ENCODE data around the gene HPX.
"Not testable (repeated sequence)": the region's sequence is repeated elsewhere in the genome, so short reads cannot be mapped to it uniquely, and the experiment has no call there.

Gene HPX

DNA sequence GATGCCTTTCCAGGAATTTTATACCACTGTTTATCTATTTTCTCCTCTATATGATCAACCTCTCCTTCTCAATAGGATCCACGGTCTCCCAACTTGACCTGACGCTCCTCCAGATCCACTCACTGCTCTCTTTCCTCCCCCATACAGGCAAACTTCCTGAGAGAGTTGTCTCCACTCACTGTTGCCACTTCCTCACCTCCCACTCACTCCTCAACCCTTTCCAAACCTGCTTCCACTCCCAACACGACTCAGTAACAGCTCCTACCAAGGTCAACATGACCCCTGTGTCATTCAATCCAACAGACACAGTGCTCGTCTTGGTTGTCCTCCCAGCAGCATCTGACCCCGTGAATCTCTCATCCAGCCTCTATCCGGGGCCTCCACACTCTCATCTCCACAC lies 25.0 kb downstream of the HPX start:
- DNase-seq (ENCODE audit: low read depth in 2 of 2): no peak

DNA sequence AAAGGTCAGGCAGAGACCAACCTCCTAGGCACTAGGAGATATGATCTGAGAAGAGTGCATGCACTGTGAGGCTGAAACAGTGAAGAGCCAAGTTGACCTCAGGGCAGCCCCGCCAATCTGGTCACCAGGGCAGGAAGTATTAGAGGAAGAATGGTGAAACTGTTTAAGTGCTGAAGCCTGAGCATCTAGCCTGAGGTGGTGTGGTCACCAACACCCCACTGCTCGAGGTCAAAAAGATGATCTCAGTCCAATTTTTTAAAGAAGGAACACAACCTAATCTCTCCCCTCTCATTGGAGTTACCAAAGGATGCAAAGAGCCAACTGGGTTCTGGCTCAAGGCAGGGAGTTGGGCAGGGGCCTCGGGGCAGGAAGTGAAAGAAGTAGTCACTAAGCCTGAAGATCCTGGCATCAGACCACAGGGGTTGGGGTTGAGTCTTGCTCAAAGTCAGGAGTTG lies 25.9 kb downstream of the HPX start:
- no peak for DNase-seq (ENCODE audit: low read depth in 2 of 2)

DNA sequence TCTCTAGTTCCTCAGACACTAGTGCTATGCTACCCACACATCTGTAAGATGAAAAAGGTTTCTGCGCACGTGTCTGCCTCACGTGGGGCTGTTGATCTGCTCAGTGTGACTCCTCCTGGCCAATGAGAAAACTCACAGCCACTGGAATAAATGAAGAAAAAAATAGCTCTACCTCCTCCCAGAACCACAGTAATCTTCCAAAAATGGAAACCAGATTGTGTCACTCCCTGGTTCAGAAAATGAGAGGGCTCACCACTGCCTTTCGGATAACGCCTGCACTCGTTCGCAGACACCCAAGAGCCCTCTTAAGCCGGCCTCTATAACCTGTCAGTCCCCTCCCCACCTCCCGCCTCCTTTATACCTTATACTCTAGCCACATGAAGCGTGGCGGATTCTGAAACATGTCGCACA lies 27.0 kb downstream of the HPX start:
- DNase-seq (ENCODE audit: low read depth in 2 of 2): peak in 1 of 2 donors; percentile 43

DNA sequence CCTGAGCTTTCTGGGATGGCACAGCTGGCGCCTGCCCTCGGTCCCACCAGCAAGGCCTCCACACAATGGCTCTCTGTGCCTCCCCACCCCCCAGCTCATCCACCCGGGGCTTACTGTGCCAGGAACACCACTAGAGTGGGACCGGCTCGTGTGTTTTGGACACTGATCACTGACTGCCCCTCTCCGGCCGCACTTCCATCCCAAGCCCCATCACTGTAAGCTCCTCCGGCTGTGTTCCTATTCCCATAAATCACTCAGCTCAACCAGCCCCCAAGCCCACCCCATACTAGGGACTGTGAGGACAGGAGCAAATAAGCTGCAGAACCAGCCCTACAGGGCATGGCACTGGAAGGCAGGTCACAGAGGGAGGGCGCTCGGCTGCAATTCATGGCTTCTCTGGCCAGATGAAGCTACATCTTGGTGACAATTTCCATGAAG lies 29.2 kb downstream of the HPX start:
- DNase-seq (ENCODE audit: low read depth in 2 of 2): no peak

DNA sequence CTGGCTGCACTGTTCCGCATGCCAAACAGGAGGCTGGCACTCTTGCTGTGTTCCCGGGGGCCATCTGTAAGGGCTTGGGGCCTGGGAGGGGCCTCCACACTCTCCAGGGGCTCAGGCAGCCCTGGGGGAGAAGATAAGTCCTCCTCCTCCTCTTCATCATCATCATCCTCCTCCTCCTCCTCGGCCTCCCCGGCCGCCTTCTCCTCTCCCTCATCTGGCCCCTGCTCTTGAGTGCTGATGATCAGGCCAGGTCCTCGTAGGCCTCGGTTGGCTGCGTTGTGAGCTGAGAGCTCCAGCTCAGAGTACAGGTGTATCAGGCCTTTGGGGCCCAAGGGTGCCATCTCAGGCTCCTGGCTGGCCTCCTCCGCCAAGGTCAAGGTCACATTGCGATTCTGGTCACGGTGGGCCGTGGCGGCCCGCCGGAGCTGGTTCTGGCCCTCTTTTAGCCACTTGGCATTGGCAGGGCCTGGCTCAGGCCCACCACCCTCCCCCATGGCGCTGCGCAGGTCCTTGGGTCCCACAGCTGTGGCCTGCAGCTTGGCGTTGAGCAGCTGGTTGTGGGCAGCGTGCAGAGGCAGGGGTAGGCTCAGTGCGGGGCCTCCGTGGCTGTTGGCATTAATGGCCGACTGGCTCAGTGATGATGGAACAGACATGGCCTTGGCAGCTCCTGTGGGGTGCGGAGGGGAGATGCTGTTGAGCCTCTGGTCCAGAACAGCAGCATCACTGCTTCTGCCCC lies 29.9 kb downstream of the HPX start:
- DNase-seq (ENCODE audit: low read depth in 2 of 2): no peak

DNA sequence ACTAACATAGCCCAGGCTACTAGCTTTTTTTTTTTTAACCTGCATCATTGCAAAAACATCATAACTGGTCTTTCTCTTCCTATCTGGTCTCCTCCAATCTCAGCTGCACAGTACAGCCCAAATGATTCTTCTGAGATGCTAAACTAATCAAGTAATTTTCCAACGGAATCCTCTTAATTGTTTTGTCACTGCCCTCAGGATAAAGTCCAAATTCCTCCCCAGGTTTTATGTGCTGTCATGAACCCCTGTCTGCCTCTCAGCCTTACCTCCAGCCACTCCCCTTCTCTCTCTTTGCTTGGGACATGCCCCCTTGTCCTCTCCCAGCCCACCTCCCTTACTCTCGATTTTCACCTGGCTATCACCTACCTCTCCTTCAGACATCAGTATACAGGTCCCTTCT lies 34.4 kb downstream of the HPX start:
- no peak for DNase-seq (ENCODE audit: low read depth in 2 of 2)

DNA sequence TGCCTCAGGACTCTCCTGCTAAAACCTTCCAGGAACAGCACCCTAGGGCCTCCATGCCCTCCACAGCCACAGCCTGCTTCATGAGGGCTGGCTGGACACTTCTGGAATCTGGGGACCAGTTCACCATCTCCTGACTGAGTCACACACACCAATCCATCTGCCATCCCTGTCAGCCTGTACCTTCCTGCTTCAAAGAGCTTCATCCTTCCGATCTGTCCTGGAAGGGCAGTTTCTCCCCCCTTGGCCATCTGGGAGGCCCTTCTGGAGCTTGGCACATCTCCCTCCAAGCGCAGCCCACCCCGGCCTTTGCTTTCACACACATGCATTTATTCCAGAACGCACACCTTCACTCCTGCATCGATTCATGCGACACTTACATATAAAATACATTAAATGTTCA lies 34.9 kb downstream of the HPX start:
- DNase-seq (ENCODE audit: low read depth in 2 of 2): no peak

DNA sequence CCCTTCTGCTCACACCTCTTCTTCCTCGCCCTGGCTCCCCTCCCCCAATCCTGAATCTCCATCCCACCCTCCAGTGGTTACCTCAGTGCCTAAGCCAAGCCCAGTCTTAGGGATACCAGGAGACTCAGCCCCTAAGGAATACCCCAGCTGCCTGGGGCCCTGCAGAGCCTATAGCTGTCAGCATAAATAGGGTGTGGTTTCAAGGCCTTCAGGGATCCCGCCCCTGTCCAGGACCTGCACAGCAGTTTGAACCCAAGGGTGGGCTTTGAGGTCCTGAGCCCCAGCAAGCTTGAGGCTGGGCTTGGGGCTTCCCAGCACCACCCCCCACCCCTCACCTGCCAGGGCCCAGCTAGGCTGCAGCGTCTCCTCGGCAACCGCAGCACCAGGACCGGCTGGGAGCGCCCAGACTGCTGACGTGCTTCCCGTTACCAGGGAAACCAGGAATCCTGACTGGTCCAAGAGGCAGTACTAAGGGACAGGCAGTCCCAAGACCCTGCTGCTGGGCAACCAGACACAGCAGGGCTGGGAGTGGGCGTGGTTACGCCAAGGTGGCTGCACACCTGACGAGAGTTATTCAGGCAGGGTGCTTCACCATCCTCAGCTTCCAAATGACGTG lies 35.6 kb downstream of the HPX start:
- DNase-seq (ENCODE audit: low read depth in 2 of 2): no peak

DNA sequence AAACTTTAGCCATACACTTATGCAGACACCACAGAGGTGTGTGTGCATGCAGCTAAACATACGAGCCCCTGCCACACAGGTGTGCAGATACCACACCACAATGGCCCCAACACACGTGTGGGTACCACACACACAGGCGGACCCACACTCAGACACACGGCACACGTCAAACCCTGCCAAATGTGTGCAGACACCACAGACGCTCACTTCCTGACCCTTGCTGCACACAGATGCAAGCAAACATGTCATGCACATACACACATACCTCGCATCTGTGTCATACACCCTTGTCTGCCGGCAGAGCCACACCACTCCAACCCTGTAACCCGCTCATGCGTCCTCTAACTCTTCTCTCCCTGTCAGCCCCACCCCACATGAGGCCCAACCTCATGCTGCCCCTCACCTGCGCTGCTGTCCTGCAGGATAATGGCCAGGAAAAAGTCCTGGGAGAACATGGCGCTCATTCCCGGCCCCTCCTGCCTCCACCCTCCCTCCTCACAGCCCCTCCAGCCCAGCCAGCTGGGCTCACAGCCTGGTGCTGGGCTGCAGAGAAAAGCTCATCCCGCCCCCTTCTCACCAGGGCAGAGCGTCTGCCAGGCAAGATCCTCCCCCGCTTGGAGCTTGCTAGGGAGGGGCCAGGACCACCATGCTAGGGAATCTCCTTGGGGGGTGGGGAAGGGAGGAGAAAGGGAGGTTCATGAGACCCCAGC lies 36.3 kb downstream of the HPX start:
- no peak for DNase-seq (ENCODE audit: low read depth in 2 of 2)

DNA sequence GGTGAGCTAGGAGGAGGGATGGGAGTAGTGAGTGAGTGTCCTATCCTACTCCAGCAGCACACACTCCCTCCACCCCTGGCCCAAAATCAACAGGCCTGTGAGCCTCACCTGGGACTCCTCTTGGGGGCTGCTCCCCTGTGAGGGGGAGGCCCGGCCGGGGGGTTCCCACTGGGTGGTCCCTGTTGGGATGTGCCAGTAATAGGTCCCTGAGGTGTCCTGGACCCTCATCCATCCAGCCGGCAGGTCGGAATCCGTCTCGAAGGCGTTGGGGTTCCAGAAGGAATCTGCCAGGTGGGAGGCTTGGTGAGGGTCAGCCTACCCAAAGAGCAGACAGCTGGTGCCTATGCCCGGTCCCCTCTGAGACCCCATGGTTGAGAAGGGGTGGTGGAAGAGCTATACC lies 37.2 kb downstream of the HPX start:
- no peak for DNase-seq (ENCODE audit: low read depth in 2 of 2)

DNA sequence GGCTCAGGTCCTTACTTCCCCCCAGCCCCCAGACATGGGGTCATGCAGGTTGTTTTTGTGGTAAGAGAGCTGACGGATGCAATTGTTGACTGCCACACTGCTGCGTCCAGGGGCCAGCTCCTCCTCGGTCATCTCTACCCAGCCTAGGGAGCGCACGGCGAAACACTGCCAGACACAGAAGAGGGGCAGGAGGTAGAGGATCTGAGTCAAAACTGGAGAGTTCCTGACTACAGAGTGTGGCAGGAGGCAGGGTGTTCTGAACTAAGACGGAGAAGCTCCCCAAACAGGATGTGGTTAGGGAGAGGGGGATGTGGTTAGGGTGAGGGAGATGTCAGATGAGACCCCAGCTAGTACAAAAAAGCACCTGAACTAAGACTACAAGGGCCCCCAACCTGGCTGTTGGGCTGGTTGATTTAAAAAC lies 38.2 kb downstream of the HPX start:
- DNase-seq (ENCODE audit: low read depth in 2 of 2): peak in 1 of 2 donors; percentile 47

DNA sequence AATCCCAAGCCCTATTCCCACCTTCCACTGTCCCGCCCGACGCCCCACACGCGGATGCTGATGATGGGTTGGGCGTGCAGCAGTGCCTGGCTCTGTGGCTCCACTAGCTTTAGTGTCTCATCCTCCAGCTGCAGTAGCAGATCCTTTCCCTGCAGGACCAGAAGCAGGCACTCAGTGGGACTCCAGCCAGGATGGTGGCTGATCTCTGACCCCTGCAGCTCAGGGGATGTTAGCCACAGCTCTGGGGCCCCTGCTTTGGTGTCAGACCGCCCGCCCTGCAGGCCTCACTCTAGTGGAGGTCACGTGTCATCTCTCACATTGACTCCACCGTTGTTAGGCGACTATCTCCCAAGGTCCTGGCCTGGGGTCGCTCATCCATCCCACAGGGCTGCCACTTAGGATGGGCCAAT lies 38.7 kb downstream of the HPX start:
- no peak for DNase-seq (ENCODE audit: low read depth in 2 of 2)

DNA sequence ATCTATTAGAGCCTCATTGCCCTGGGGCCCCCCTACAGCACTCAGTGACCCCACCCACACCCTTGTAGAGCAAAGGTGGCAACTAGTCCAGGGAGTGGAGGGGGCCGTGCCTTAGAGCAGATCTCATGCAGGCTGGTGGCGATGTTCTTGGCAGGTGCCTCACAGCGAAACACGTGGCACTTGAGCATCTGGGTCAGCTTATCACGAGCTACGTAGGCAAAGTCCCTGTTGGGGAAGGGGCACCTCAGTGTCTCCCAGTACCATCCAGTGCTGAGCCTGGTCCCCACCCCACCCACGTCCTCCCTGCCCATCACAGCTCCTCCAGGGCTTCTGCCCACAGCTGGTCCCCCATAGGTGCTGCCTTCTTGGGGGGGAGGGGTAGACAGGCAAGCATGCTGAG lies 39.3 kb downstream of the HPX start:
- DNase-seq (ENCODE audit: low read depth in 2 of 2): no peak

DNA sequence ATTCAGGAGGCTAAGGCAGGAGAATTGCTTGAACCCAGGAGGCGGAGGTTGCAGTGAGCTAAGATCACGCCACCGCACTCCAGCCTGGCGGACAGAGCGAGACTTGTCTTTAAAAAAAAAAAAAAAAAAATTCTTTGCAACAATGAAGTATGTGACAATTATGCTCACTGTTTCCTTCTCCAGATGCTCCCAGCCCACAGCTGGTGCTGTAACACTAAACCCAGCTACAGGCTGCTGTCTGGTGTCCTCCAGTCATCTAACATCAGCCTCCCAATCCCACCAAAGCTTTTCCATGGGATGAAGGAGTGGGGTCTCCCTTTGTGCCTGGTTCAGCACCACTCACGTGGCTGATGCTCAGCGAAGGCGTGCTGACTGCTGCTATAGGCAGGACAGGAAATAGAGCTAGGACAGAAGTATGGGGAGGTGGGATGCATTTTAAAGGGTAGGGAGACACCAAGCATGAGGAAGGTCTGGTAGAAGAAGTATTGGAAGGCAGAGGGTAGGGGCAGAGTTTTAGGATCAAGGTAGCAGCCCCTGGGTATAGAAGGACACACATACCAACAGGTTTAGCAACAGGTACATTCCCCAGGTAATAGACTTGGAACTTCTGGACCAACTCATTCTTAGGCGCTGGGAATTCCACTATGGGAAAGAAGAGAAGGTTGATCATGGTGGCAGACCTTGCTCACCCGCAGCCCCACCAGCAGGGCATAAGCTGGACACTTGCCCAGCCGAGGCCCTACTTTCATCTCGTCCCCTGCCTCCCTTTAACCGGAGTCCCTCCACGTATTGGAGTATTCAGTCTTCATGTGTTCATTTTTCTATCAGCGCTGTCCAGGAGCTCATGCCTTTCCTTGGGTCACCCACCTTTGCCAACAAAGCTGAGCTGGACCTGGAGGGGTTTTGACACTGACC lies 40.1 kb downstream of the HPX start:
- no peak for DNase-seq (ENCODE audit: low read depth in 2 of 2)

DNA sequence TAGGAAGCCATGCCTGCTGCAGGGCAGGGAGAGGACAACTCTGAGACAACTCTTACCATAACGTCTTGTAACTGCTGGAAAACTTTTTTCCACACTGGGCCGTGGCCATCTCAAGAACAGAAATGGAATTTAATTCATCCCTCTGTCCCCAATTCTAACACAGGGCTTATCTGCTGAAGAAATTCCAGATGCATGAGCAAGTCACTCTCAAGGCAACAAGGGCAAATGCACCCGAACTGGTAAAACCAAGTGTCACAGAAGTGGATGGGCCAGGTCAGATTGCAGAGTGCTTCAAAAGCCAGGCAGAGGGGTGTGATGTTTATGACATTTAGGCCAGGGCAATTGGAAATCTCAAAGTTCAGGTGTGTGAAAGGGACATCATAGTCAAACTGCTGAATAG lies 43.2 kb downstream of the HPX start:
- no peak for DNase-seq (ENCODE audit: low read depth in 2 of 2)

DNA sequence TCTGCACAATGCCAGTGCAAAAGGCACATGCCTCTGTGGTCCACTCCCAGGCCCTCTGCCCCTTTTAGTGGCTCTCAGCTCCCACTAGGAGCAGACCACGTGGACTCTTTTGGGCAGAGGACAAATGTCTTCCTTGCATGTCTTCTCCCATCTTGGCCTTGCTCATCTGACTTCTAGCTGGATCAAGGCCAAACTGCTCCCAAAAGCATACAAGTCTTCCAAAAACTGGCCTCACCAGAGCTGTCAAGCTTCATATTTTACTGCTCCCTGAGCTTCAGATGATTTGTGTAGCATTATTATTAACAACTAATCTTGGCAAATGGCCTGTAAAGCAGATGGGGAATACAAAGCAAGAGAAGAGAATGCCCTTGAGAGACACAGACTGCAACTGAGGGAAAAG lies 43.6 kb downstream of the HPX start:
- no peak for DNase-seq (ENCODE audit: low read depth in 2 of 2)

DNA sequence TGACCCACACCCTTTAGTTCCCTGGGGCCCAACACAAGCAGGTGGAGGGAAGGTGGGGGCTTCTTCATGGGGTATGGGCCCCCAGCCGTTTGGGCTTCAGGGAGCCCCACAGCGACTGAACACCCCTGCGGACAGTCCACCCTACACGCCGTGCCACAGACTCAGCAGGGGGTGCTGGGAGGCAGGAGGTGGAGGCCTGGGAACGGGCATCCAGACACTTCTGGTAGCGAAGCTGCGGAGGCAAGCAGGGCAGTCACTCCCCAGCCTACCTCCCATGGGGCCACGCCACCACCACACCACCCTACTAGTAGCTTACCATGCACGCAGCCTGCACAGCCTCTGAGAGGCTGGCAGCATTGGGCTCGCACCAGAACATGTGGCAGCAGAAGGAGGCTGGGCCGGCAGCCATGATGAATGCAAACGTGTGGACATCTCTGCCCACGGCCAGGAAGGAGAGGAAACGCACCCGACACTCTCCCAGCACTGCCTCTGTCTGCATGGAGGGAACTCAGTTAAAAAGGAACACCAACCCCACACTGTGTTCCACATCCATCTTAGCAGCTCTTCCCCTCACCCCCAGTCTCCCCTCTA lies 45.2 kb downstream of the HPX start:
- DNase-seq (ENCODE audit: low read depth in 2 of 2): no peak

DNA sequence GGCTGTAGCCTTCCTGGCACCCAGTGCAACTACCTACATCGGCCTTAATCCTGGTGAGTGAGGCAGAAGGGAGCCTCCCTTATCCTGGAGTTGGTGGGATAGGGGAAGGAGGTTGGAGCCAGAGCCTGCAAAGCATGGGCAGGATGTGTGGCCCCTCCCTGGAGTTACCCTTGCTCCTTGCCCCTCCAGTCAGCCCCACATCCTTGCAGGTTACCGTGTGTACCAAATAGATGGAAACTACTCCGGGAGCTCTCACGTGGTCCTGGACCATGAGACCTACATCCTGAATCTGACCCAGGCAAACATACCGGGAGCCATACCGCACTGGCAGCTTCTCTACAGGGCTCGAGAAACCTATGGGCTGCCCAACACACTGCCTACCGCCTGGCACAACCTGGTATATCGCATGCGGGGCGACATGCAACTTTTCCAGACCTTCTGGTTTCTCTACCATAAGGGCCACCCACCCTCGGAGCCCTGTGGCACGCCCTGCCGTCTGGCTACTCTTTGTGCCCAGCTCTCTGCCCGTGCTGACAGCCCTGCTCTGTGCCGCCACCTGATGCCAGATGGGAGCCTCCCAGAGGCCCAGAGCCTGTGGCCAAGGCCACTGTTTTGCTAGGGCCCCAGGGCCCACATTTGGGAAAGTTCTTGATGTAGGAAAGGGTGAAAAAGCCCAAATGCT lies 46.7 kb downstream of the HPX start:
- DNase-seq (ENCODE audit: low read depth in 2 of 2): no peak

DNA sequence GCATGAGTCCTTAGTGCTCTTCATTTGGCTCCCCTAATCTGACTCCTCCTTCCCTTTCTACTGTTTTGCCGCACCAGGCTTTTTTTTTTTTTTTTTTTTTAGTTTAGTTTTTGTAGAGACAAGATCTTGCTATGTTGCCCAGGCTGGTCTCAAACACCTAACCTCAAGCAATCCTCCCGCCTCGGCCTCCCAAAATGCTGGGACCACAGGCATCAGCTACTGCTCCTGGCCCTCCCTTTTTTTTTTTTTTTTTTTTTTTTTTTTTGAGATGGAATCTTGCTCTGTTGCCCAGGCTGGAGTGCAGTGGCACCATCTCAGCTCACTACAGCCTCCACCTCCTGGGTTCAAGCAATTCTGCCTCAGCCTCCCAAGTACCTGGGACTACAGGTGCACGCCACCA lies 48.5 kb downstream of the HPX start:
- DNase-seq (ENCODE audit: low read depth in 2 of 2): not testable (repeated sequence)

DNA sequence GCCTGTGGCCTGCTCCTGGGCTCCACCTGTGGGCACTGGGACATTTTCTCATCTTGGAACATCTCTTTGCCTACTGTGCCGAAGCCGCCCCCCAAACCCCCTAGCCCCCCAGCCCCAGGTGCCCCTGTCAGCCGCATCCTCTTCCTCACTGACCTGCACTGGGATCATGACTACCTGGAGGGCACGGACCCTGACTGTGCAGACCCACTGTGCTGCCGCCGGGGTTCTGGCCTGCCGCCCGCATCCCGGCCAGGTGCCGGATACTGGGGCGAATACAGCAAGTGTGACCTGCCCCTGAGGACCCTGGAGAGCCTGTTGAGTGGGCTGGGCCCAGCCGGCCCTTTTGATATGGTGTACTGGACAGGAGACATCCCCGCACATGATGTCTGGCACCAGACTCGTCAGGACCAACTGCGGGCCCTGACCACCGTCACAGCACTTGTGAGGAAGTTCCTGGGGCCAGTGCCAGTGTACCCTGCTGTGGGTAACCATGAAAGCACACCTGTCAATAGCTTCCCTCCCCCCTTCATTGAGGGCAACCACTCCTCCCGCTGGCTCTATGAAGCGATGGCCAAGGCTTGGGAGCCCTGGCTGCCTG lies 49.2 kb downstream of the HPX start:
- DNase-seq (ENCODE audit: low read depth in 2 of 2): no peak
